HCT116 (cell line): ENCODE results near the gene HPCAL1. TPM values are rescaled to one million over a fixed set of nuclear protein-coding genes. Genes with fewer than 3 reads are reported as not detected.

Experiments used
- ATAC-seq: fragments of 200-7000 bp; cut with Tn5 transposase; 2 replicates; pipeline ENCODE4 v1.9.1; 2020; ENCODE audit warnings: mild to moderate bottlenecking, moderate library complexity
- BruUV-seq: library from RNA; stranded (reverse); fragments of 400-500 nt; replicated peaks from 2 replicates; lab custom pipeline; 2021; lab: Mats Ljungman, UMichigan
- CTCF ChIA-PET: fragments of 300-600 bp; sonication (Branson Sonifier 250); formaldehyde crosslinking; loops from one replicate; lab custom pipeline; 2021; ENCODE audit warnings: antibody characterized with exemption; lab: Charles Lee
- POLR2A ChIA-PET: fragments of 300-600, 350-600 bp; sonication (Branson Sonifier 250); formaldehyde crosslinking; loops from one replicate; lab custom pipeline; 2021; ENCODE audit warnings: antibody characterized with exemption; lab: Charles Lee
- RAD21 ChIA-PET, 2 experiments: fragments of 300-600 bp; sonication (Branson Sonifier 250); formaldehyde crosslinking; loops; one replicate each; lab custom pipeline; 2023; ENCODE audit warnings: low total read pairs in 2 of 2; ENCODE audit not compliant: uncharacterized antibody in 2 of 2, unreplicated experiment in 2 of 2, low non-redundant PET in 1 of 2; lab: Charles Lee
- DNase-seq: peaks from one replicate; pipeline ENCODE4 v3.0.0-alpha.2; 2010; ENCODE audit warnings: low read depth, low spot score
- H2AFZ ChIP-seq: fragments of 200-600 bp; shearing (Covaris generic), sonication (generic); 2 replicates; pipeline ENCODE4 v1.6.1; 2017; ENCODE audit warnings: low read depth, mixed run types, mixed read lengths, antibody characterized with exemption, low read length; ENCODE audit not compliant: poor library complexity, severe bottlenecking
- H3K27ac ChIP-seq: 2 replicates; pipeline ENCODE4 v1.5.1; 2012; ENCODE audit warnings: low read depth, low read length
- H3K27me3 ChIP-seq: fragments of 200-600 bp; sonication (generic); 2 replicates; pipeline ENCODE4 v1.6.1; 2016; ENCODE audit warnings: mixed run types, low read length, mixed read lengths; ENCODE audit not compliant: insufficient read depth
- H3K36me3 ChIP-seq, 2 experiments: fragments of 200-500 bp in 1 of 2; fragments of 200-600 bp in 1 of 2; sonication (Bioruptor generic) in 1 of 2; sonication (generic) in 1 of 2; 2 replicates each; pipeline versions ENCODE4 v1.5.1 to v1.6.1; 2014 to 2016; ENCODE audit warnings: low read length in 2 of 2, inconsistent platforms in 1 of 2, mixed read lengths in 1 of 2, mixed run types in 1 of 2; ENCODE audit not compliant: insufficient read depth in 2 of 2, control insufficient read depth in 1 of 2
- H3K4me1 ChIP-seq, 2 experiments: fragments of 200-600 bp in 1 of 2; sonication (generic) in 1 of 2; 2 replicates each; pipeline versions ENCODE4 v1.5.1 to v1.6.1; 2012 to 2017; ENCODE audit warnings: low read length in 2 of 2, inconsistent platforms in 1 of 2, mild to moderate bottlenecking in 1 of 2, mixed read lengths in 1 of 2, mixed run types in 1 of 2, moderate library complexity in 1 of 2; ENCODE audit not compliant: insufficient read depth in 2 of 2, control insufficient read depth in 1 of 2
- H3K4me2 ChIP-seq: fragments of 200-600 bp; sonication (generic); 2 replicates; pipeline ENCODE4 v1.6.1; 2017; ENCODE audit warnings: mixed run types, low read length, mixed read lengths
- H3K4me3 ChIP-seq, 2 experiments: fragments of 200-600 bp in 1 of 2; sonication (generic) in 1 of 2; replicated peaks in 1 of 2; 2 replicates each; pipeline ENCODE4 v1.5.1; 2011 to 2016; ENCODE audit warnings: low read length in 2 of 2, control low read depth in 1 of 2, low read depth in 1 of 2, mild to moderate bottlenecking in 1 of 2, mixed read lengths in 1 of 2, mixed run types in 1 of 2
- H3K79me2 ChIP-seq: fragments of 200-600 bp; sonication (generic); 2 replicates; pipeline ENCODE4 v1.6.1; 2017; ENCODE audit warnings: mild to moderate bottlenecking, mixed run types, low read length, moderate library complexity, mixed read lengths; ENCODE audit not compliant: insufficient read depth
- H3K9ac ChIP-seq: fragments of 200-600 bp; sonication (generic); 2 replicates; pipeline ENCODE4 v1.6.1; 2016; ENCODE audit warnings: low read length, mixed read lengths
- H3K9me2 ChIP-seq: fragments of 200-600 bp; sonication (generic), shearing (Covaris generic); 2 replicates; pipeline ENCODE4 v1.6.1; 2017; ENCODE audit warnings: mixed run types, mild to moderate bottlenecking, moderate library complexity; ENCODE audit not compliant: insufficient read depth
- H3K9me3 ChIP-seq, 2 experiments: fragments of 200-500 bp in 1 of 2; fragments of 200-600 bp in 1 of 2; sonication (Bioruptor generic) in 1 of 2; sonication (generic) in 1 of 2; 2 replicates each; pipeline ENCODE4 v1.6.1; 2014 to 2017; ENCODE audit warnings: low read length in 2 of 2, mixed read lengths in 2 of 2, inconsistent platforms in 1 of 2, low read depth in 1 of 2, mild to moderate bottlenecking in 1 of 2, mixed run types in 1 of 2, moderate library complexity in 1 of 2; ENCODE audit not compliant: control insufficient read depth in 1 of 2, insufficient read depth in 1 of 2
- H4K20me1 ChIP-seq: fragments of 200-600 bp; sonication (generic), shearing (Covaris generic); 2 replicates; pipeline ENCODE4 v1.6.1; 2017; ENCODE audit warnings: mixed run types, mild to moderate bottlenecking, moderate library complexity; ENCODE audit not compliant: insufficient read depth
- ATF3 ChIP-seq: IDR thresholded peaks from 2 replicates; pipeline ENCODE4 v1.6.1; 2012
- CBX3 ChIP-seq: IDR thresholded peaks from 2 replicates; pipeline ENCODE4 v1.6.1; 2012; ENCODE audit warnings: low read depth
- CEBPB ChIP-seq: IDR thresholded peaks from 2 replicates; pipeline ENCODE4 v1.6.1; 2012; ENCODE audit warnings: low read depth
- EZH2phosphoT487 ChIP-seq: fragments of 200-600 bp; IDR thresholded peaks from 2 replicates; pipeline ENCODE4 v1.6.1; 2018; ENCODE audit warnings: antibody characterized with exemption, borderline replicate concordance
- JUND ChIP-seq: IDR thresholded peaks from 2 replicates; pipeline ENCODE4 v1.6.1; 2012
- POLR2A ChIP-seq: IDR thresholded peaks from 2 replicates; pipeline ENCODE4 v1.7.0; 2011; ENCODE audit warnings: borderline replicate concordance; ENCODE audit not compliant: insufficient read depth, insufficient read length; ENCODE audit errors: extremely low read depth
- RAD21 ChIP-seq: IDR thresholded peaks from 2 replicates; pipeline ENCODE4 v1.6.1; 2012; ENCODE audit warnings: low read depth, mild to moderate bottlenecking
- SIN3A ChIP-seq: IDR thresholded peaks from 2 replicates; pipeline ENCODE4 v1.6.1; 2012; ENCODE audit warnings: low read depth
- SP1 ChIP-seq: IDR thresholded peaks from 2 replicates; pipeline ENCODE4 v1.6.1; 2012; ENCODE audit warnings: low read depth
- TCF7L2 ChIP-seq: IDR thresholded peaks from 2 replicates; pipeline ENCODE4 v1.7.0; 2011; ENCODE audit warnings: borderline replicate concordance, inconsistent platforms; ENCODE audit not compliant: insufficient read depth, insufficient read length; ENCODE audit errors: extremely low read depth
- ZFX ChIP-seq: fragments of 450-650 bp; IDR thresholded peaks from 2 replicates; pipeline ENCODE4 v1.6.1; 2017
- ZNF274 ChIP-seq: fragments of 200-500 bp; sonication (Bioruptor generic); IDR thresholded peaks from 2 replicates; pipeline ENCODE4 v1.6.1; 2014; ENCODE audit warnings: mild to moderate bottlenecking, low read depth, low read length, inconsistent platforms
- intact Hi-C: fragments of 100-400 bp; cut with micrococcal nuclease; formaldehyde crosslinking; loops from 2 replicates; pipeline ENCODE4 v1.10.0; 2022
- total RNA-seq: library from RNA; stranded (reverse); gene quantifications from one replicate; pipeline ENCODE4 v1.2.1, GENCODE V29; 2021; ENCODE audit not compliant: unreplicated experiment
- TF ChIP-seq, protein P1 (sequence below), 3 experiments: fragments of 200-600 bp in 1 of 3; sonication (generic) in 1 of 3; IDR thresholded peaks in 2 of 3; conservative IDR thresholded peaks in 1 of 3; 2 replicates each; pipeline ENCODE4 v1.5.1; 2012 to 2017; ENCODE audit warnings: low read depth in 2 of 3, low read length in 2 of 3, antibody characterized with exemption in 1 of 3, borderline replicate concordance in 1 of 3, control low read depth in 1 of 3, mild to moderate bottlenecking in 1 of 3, mixed read lengths in 1 of 3, mixed run types in 1 of 3, moderate library complexity in 1 of 3; ENCODE audit not compliant: insufficient read depth in 1 of 3

HPCAL1 gene
- total RNA-seq, 1 experiment from 2014 or later = 111 TPM

DNA sequence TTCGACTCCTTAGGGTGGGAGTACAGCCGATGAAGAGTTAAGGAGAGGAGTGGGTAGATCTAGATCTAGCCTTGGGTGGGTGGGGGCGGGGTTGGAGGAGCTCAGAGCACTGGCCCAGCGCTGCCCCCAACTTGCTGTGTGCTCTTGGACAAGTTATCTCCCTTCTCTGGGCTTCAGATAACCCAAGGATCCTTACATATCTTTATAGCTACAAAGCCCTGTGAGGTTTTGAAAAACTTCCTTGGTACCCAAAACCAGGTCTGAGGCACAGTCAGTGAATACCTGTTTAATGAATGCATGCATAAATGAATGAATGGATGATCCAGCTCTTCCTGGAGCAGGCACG, 146.8 kb downstream of the HPCAL1 start:
- no peaks in the 10 kb centered on the region for H3K27me3 ChIP-seq
- CTCF ChIA-PET = interaction anchor here (1.0 to 1.8 kb wide), 2 partner anchors 205 to 211 kb away, joined by 3 to 5 read pairs; no protein-coding TSS in a partner anchor
- H2AFZ ChIP-seq = no peak overlapping the region
- peak overlapping the region; percentile 96; the same call in 1 of the 2 replicates for H3K27ac ChIP-seq
- peak overlapping the region; percentile 81 to 82 for H3K4me3 ChIP-seq
- H3K9me3 ChIP-seq = no peaks in the 10 kb centered on the region
- peaks cover 9% of the 10 kb centered on the region; the same call in 1 of the 2 replicates for H4K20me1 ChIP-seq
- peaks cover 7 to 9% of the 10 kb centered on the region in 2 experiments; a peak in 3 of 4 replicates for H3K36me3 ChIP-seq
- H3K9ac ChIP-seq = peak overlapping the region; percentile 97
- TF ChIP-seq EZH2phosphoT487 = no peak
- TF ChIP-seq SP1 = no peak
- TF ChIP-seq ZNF274 = no peak
- TF ChIP-seq CEBPB = no peak
- TF ChIP-seq, protein P1, sequence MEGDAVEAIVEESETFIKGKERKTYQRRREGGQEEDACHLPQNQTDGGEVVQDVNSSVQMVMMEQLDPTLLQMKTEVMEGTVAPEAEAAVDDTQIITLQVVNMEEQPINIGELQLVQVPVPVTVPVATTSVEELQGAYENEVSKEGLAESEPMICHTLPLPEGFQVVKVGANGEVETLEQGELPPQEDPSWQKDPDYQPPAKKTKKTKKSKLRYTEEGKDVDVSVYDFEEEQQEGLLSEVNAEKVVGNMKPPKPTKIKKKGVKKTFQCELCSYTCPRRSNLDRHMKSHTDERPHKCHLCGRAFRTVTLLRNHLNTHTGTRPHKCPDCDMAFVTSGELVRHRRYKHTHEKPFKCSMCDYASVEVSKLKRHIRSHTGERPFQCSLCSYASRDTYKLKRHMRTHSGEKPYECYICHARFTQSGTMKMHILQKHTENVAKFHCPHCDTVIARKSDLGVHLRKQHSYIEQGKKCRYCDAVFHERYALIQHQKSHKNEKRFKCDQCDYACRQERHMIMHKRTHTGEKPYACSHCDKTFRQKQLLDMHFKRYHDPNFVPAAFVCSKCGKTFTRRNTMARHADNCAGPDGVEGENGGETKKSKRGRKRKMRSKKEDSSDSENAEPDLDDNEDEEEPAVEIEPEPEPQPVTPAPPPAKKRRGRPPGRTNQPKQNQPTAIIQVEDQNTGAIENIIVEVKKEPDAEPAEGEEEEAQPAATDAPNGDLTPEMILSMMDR (IDR thresholded peaks at IDR 0.05 in 2 of 3, conservative IDR thresholded peaks at IDR 0.05 in 1 of 3; ENCODE audit: borderline replicate concordance in 1 of 3, insufficient read depth in 1 of 3, low read depth in 2 of 3, low read length in 2 of 3) = no peak
- no peak for TF ChIP-seq ATF3
- no peak for TF ChIP-seq ZFX
- TF ChIP-seq JUND = no peak
- no peak for TF ChIP-seq RAD21
- no peak for TF ChIP-seq CBX3
- TF ChIP-seq TCF7L2 = no peak
- TF ChIP-seq POLR2A = no peak
- no peak for TF ChIP-seq SIN3A
- TF ChIP-seq, all 23 proteins: peak for 0
- intact Hi-C loops = no loop called here
- Histone ChIP-seq H3K4me1 (peaks cover 14 to 45% of the 10 kb centered on the region in 2 experiments; a peak in 3 of 4 replicates), H3K4me2 (peak overlapping the region; percentile 97), H3K79me2 (peaks cover 40% of the 10 kb centered on the region), H3K9me2 (no peaks in the 10 kb centered on the region)
- no TSS peak for BruUV-seq
- ChIA-PET RAD21 (no interaction called here), POLR2A (interaction anchor here (0.7 to 1.1 kb wide), 2 partner anchors 13 to 127 kb away, joined by 3 to 4 read pairs; no protein-coding TSS in a partner anchor)
- ATAC-seq (no peak), DNase-seq (no peak)
